DOHH2 (cell line): ENCODE results near the gene TIMM21.

ENCODE experiments used
- CTCF ChIP-seq: fragments of 200-600 bp; sonication (generic); IDR thresholded peaks from one replicate; pipeline ENCODE4 v1.5.1; 2014; ENCODE audit warnings: antibody characterized with exemption, mild to moderate bottlenecking, low read depth, low read length; ENCODE audit not compliant: poor library complexity, severe bottlenecking
- EZH2phosphoT487 ChIP-seq: fragments of 200-600 bp; sonication (generic); IDR thresholded peaks from 2 replicates; pipeline ENCODE4 v1.6.1; 2017; ENCODE audit warnings: borderline replicate concordance, mild to moderate bottlenecking, antibody characterized with exemption, low read length, moderate library complexity, mixed read lengths

- TF ChIP-seq CTCF (no peak), EZH2phosphoT487 (no peak)
These were observed 56.3 kb downstream of the TIMM21 start for GRCh38 chr18:74204526-74205152.
